Fibroblast of peridontal ligament (primary cell): Measurements from ENCODE around the gene PCBP4.
"Not testable (repeated sequence)": the region's sequence is repeated elsewhere in the genome, so short reads cannot be mapped to it uniquely, and the experiment has no call there.

Experiments
- DNase-seq: peaks from one replicate; pipeline ENCODE4 v3.0.0-alpha.2; 2010; ENCODE audit errors: extremely low read depth

The PCBP4 gene

GRCh38 chr3:51938780-51939425, 28.4 kb downstream of the PCBP4 start:
- DNase-seq: no peak

- DNase-seq: no peak
Measured at GRCh38 chr3:51937611-51938450, 29.4 kb downstream of the PCBP4 start.

- no peak for DNase-seq
Measured at GRCh38 chr3:51937014-51937413, 30.2 kb downstream of the PCBP4 start.

- DNase-seq: no peak
Measured at GRCh38 chr3:51935886-51936755, 31.1 kb downstream of the PCBP4 start.

GRCh38 chr3:51934991-51935885, 32.0 kb downstream of the PCBP4 start:
- DNase-seq: no peak

GRCh38 chr3:51934139-51934850, 33.0 kb downstream of the PCBP4 start:
- DNase-seq: no peak

GRCh38 chr3:51933471-51934138, 33.6 kb downstream of the PCBP4 start:
- no peak for DNase-seq

- DNase-seq: no peak
Measured at GRCh38 chr3:51932471-51933370, 34.5 kb downstream of the PCBP4 start.

GRCh38 chr3:51931756-51932155, 35.5 kb downstream of the PCBP4 start:
- no peak for DNase-seq

- no peak for DNase-seq
Measured at GRCh38 chr3:51930439-51930838, 36.8 kb downstream of the PCBP4 start.

- DNase-seq: no peak
Measured at GRCh38 chr3:51929420-51930003, 37.7 kb downstream of the PCBP4 start.

- not testable (repeated sequence) for DNase-seq
Measured at GRCh38 chr3:51928981-51929380, 38.3 kb downstream of the PCBP4 start.

- DNase-seq: no peak
Measured at GRCh38 chr3:51928438-51928837, 38.8 kb downstream of the PCBP4 start.

- DNase-seq: no peak
Measured at GRCh38 chr3:51927061-51927977, 39.9 kb downstream of the PCBP4 start.

GRCh38 chr3:51921081-51921578, 46.1 kb downstream of the PCBP4 start:
- DNase-seq: no peak

- DNase-seq: peak; percentile 54
Measured at GRCh38 chr3:51916418-51916817, 50.8 kb downstream of the PCBP4 start.

- DNase-seq: no peak
Measured at GRCh38 chr3:51908026-51908425, 59.2 kb downstream of the PCBP4 start.
